CD4-positive, alpha-beta T cell (primary cell): Measurements from ENCODE around the gene NMBR. TPM values are rescaled to one million over a fixed set of nuclear protein-coding genes. Genes with fewer than 3 reads are reported as not detected.
A peak's percentile ranks its signal among the peaks of the same experiment; 100 is the strongest.
"Not testable (repeated sequence)": the region's sequence is repeated elsewhere in the genome, so short reads cannot be mapped to it uniquely, and the experiment has no call there.

Source experiments
- ATAC-seq: fragments of 200-7000 bp; cut with Tn5 transposase; one replicate; pipeline ENCODE4 v1.10.0; 2022; ENCODE audit warnings: mild to moderate bottlenecking; ENCODE audit not compliant: poor library complexity
- CTCF ChIA-PET: fragments of 350-600 bp; sonication (Branson Sonifier 250); formaldehyde crosslinking; loops from one replicate; lab custom pipeline; 2021; ENCODE audit warnings: antibody characterized with exemption, inconsistent platforms; lab: Charles Lee
- POLR2A ChIA-PET: fragments of 350-600 bp; sonication (Branson Sonifier 250); formaldehyde crosslinking; loops from one replicate; lab custom pipeline; 2021; ENCODE audit warnings: antibody characterized with exemption, inconsistent platforms; lab: Charles Lee
- DNase-seq, 14 experiments: peaks; one replicate each; pipeline ENCODE4 v3.0.0-alpha.2; 2013 to 2020; ENCODE audit warnings: mixed read lengths in 2 of 14
- H3K27ac ChIP-seq, 2 donors: one replicate each; pipeline versions ENCODE4 v1.5.1 to v1.7.0; 2013; ENCODE audit warnings: low read length in 2 of 2, low read depth in 1 of 2, mild to moderate bottlenecking in 1 of 2
- H3K27me3 ChIP-seq, 2 experiments: 1 replicate in 1 of 2; 2 replicates in 1 of 2; pipeline versions ENCODE4 v1.6.1 to v1.7.0; 2013; ENCODE audit warnings: low read length in 2 of 2, control low read depth in 1 of 2, mild to moderate bottlenecking in 1 of 2, moderate library complexity in 1 of 2; ENCODE audit not compliant: insufficient read depth in 2 of 2, control insufficient read depth in 1 of 2
- H3K36me3 ChIP-seq: one replicate; pipeline ENCODE4 v1.6.1; 2013; ENCODE audit warnings: low read length, control low read depth; ENCODE audit not compliant: insufficient read depth
- H3K4me1 ChIP-seq: one replicate; pipeline ENCODE4 v1.6.1; 2013; ENCODE audit warnings: low read length, control low read depth; ENCODE audit not compliant: insufficient read depth
- H3K4me3 ChIP-seq: one replicate; pipeline ENCODE4 v1.5.1; 2013; ENCODE audit warnings: mild to moderate bottlenecking, low read length, moderate library complexity
- H3K9me3 ChIP-seq, 2 experiments: 1 replicate in 1 of 2; 2 replicates in 1 of 2; pipeline versions ENCODE4 v1.6.1 to v1.7.0; 2013; ENCODE audit warnings: low read length in 2 of 2, mild to moderate bottlenecking in 2 of 2, control low read depth in 1 of 2, moderate library complexity in 1 of 2; ENCODE audit not compliant: control insufficient read depth in 1 of 2, insufficient read depth in 1 of 2
- H3K27ac Mint-ChIP-seq: one replicate; pipeline ENCODE4 v1.8.0; 2020; ENCODE audit warnings: mixed read lengths
- H3K27me3 Mint-ChIP-seq: one replicate; pipeline ENCODE4 v1.8.0; 2021; ENCODE audit warnings: mixed read lengths
- H3K36me3 Mint-ChIP-seq: one replicate; pipeline ENCODE4 v1.8.0; 2021; ENCODE audit warnings: low read depth, mixed read lengths
- H3K4me1 Mint-ChIP-seq: one replicate; pipeline ENCODE4 v1.8.0; 2021; ENCODE audit warnings: low read depth, mixed read lengths
- H3K4me3 Mint-ChIP-seq: one replicate; pipeline ENCODE4 v1.8.0; 2020; ENCODE audit warnings: mild to moderate bottlenecking, mixed read lengths
- H3K9me3 Mint-ChIP-seq: one replicate; pipeline ENCODE4 v1.8.0; 2020; ENCODE audit warnings: mixed read lengths
- intact Hi-C, 2 experiments: fragments of 100-400 bp; cut with DNase I in 1 of 2; cut with micrococcal nuclease in 1 of 2; formaldehyde crosslinking; loops; one replicate each; pipeline versions ENCODE4 v1.15.1 to v1.9.0; 2023 to 2025; cut with DNase I, micrococcal nuclease
- total RNA-seq, 174 experiments: library from RNA in 2 of 174; stranded (reverse) in 2 of 174; gene quantifications; one replicate each; pipeline ENCODE4 v1.2.3 and lab custom pipeline; 2021 to 2026
- TF ChIP-seq, protein P1 (sequence below): fragments of 200-600 bp; IDR thresholded peaks from one replicate; pipeline ENCODE4 v1.8.0; 2022; ENCODE audit warnings: antibody characterized with exemption, mild to moderate bottlenecking

The NMBR gene
- total RNA-seq, 2 experiments from 2014 or later, result not detected

DNA sequence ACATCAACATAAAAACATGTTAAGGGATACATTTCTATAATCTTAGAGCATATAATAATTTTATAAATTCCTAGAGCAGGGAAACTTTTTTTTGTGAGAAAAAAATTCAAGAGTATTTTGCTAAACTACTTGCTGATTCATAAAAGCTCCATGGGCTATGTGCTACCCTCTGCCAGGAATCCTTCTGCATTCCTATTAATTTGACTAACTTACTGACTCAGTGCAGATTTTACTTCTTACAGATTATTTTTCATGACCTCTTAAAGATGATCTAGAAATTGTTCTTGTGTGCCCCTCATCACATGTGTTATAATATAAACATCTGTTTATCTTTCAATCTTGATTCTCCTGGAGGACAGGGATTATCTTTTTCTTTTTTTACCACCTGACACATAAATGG is 5.8 kb upstream of the NMBR start:
- no peaks in the 10 kb centered on the region for H3K9me3 Mint-ChIP-seq
- Histone ChIP-seq H3K36me3 (peaks cover 6% of the 10 kb centered on the region), H3K9me3 (no peaks in the 10 kb centered on the region), H3K4me3 (no peak overlapping the region), H3K27me3 (no peaks in the 10 kb centered on the region), H3K27ac (no peak overlapping the region), H3K4me1 (peaks cover 8% of the 10 kb centered on the region)
- ATAC-seq, result no peak
- TF ChIP-seq, protein P1, sequence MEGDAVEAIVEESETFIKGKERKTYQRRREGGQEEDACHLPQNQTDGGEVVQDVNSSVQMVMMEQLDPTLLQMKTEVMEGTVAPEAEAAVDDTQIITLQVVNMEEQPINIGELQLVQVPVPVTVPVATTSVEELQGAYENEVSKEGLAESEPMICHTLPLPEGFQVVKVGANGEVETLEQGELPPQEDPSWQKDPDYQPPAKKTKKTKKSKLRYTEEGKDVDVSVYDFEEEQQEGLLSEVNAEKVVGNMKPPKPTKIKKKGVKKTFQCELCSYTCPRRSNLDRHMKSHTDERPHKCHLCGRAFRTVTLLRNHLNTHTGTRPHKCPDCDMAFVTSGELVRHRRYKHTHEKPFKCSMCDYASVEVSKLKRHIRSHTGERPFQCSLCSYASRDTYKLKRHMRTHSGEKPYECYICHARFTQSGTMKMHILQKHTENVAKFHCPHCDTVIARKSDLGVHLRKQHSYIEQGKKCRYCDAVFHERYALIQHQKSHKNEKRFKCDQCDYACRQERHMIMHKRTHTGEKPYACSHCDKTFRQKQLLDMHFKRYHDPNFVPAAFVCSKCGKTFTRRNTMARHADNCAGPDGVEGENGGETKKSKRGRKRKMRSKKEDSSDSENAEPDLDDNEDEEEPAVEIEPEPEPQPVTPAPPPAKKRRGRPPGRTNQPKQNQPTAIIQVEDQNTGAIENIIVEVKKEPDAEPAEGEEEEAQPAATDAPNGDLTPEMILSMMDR, result no peak
- no peak for DNase-seq
- peak overlapping the region; percentile 34 for H3K27ac Mint-ChIP-seq
- intact Hi-C loops, result loop anchor here (5.0 to 10.0 kb wide), 2 partner anchors 235 to 412 kb away; no protein-coding TSS in a partner anchor
- no peaks in the 10 kb centered on the region for H3K27me3 Mint-ChIP-seq
- peaks cover 82% of the 10 kb centered on the region for H3K4me1 Mint-ChIP-seq
- peak overlapping the region; percentile 6 for H3K4me3 Mint-ChIP-seq
- ChIA-PET CTCF (no interaction called here), POLR2A (no interaction called here)
- H3K36me3 Mint-ChIP-seq, result peaks cover 33% of the 10 kb centered on the region

DNA sequence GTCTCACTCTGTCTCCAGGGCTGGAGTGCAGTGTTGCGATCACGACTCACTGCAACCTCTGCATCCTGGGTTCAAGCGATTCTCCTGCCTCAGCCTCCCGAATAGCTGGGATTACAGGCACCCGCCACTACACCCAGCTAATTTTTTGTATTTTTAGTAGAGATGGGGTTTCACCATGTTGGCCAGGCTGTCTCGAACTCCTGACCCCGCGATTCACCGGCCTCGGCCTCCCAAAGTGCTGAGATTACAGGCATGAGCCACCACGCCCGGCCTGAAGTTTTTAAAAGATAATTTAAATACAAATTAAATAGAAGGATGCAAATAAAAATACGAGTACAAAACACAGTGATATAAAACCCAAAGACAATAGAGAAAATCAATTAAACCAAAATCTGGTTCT is 5.4 kb downstream of the NMBR start:
- intact Hi-C loops, result loop anchor here (10.0 kb wide), 4 partner anchors 333 to 1953 kb away; partner anchors contain the start of genes AIG1 (in 1 of the 2) and SF3B5 (in 1 of the 2)
- H3K4me1 ChIP-seq, H3K9me3 ChIP-seq, CTCF ChIA-PET, H3K4me3 ChIP-seq, DNase-seq, H3K4me3 Mint-ChIP-seq, H3K36me3 ChIP-seq, H3K9me3 Mint-ChIP-seq, H3K36me3 Mint-ChIP-seq, POLR2A ChIA-PET, ATAC-seq, H3K27ac Mint-ChIP-seq, H3K27ac ChIP-seq: not testable (repeated sequence)
- Mint-ChIP-seq H3K27me3 (peaks cover 12% of the 10 kb centered on the region), H3K4me1 (peaks cover 17% of the 10 kb centered on the region)
- H3K27me3 ChIP-seq, result peaks cover 4 to 11% of the 10 kb centered on the region in 2 experiments

DNA sequence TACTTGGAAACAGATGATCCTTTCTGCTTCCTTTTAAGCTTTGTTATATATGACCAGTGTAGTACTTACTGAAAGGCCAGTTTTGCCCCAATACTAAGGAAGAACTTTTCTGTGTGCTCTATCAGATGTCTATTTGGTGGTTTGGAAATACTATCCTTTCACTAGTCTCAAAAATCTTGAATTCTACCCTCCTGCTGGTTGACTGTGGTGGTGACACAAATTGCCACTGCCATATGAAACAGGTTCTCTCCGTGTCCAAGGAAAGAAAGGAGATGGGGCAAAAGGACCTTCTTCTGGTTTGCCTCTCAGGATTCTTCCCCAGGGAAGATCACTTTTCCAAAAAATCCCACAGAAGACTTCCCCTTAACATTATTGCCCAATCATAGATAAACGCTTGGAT is 8.0 kb downstream of the NMBR start:
- intact Hi-C loops, result no loop called here

More for the DNA sequence above, 8.0 kb downstream of the NMBR start:
- H3K27me3 ChIP-seq, result peaks cover 4 to 11% of the 10 kb centered on the region in 2 experiments
- no peaks in the 10 kb centered on the region for H3K4me1 Mint-ChIP-seq
- no peaks in the 10 kb centered on the region for H3K9me3 Mint-ChIP-seq
- TF ChIP-seq, protein P1, result no peak
- no peak overlapping the region for H3K27ac Mint-ChIP-seq
- H3K4me3 Mint-ChIP-seq, result no peak overlapping the region
- H3K4me3 ChIP-seq, result no peak overlapping the region
- POLR2A ChIA-PET, result interaction anchor here (1.2 kb wide), 1 partner anchor 7 kb away, joined by 6 read pairs; no protein-coding TSS in a partner anchor
- DNase-seq (no peak), ATAC-seq (no peak)
- H3K27ac ChIP-seq, result no peak overlapping the region
- peaks cover 14% of the 10 kb centered on the region for H3K27me3 Mint-ChIP-seq
- no peaks in the 10 kb centered on the region for H3K36me3 Mint-ChIP-seq
- CTCF ChIA-PET, result interaction anchor here (2.0 kb wide), 1 partner anchor 9 kb away, joined by 4 read pairs; the partner anchor contains the start of genes NMBR and VTA1
- H3K36me3 ChIP-seq, result no peaks in the 10 kb centered on the region
- H3K4me1 ChIP-seq, result no peaks in the 10 kb centered on the region
- no peaks in the 10 kb centered on the region for H3K9me3 ChIP-seq
